ENCODE measurements around the gene SERPINB8.

SERPINB8 gene

DNA sequence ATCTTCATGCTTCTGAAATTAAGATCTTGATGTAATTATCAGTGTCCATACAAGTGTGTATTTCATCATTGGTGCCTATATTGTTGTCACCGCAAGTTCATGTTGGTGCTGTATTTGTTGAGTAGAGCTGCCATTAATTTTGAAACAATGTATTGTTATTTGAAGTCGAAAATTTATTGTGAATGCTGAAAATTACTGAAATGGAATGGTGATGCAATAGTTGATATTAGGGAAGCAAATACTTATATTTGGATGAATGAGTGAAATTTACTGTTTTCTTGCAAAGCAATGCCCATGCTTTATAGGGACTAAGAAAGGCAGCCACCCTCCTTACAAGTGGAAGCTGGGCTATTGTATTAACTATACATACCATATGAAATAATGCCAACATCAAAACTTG, 41.6 kb downstream of the SERPINB8 start:
- Histone ChIP-seq H3K4me3 (ENCODE audit: extremely low read depth, insufficient read depth, low read length, poor library complexity, severe bottlenecking) (no peak overlapping the region), H3K9me3 (ENCODE audit: control insufficient read depth, low read length) (no peaks in the 10 kb centered on the region), H3K27ac (ENCODE audit: low read depth, low read length, severe bottlenecking) (no peak overlapping the region), H3K36me3 (ENCODE audit: control insufficient read depth, insufficient read depth, low read length) (no peaks in the 10 kb centered on the region), H3K4me1 (ENCODE audit: control insufficient read depth, insufficient read depth, low read length, poor library complexity, severe bottlenecking) (no peaks in the 10 kb centered on the region)
- WGBS, 2 experiments (ENCODE audit: insufficient coverage in 2 of 2): 87 to 89% methylated on average over 2 of the region's 2 CpGs

DNA sequence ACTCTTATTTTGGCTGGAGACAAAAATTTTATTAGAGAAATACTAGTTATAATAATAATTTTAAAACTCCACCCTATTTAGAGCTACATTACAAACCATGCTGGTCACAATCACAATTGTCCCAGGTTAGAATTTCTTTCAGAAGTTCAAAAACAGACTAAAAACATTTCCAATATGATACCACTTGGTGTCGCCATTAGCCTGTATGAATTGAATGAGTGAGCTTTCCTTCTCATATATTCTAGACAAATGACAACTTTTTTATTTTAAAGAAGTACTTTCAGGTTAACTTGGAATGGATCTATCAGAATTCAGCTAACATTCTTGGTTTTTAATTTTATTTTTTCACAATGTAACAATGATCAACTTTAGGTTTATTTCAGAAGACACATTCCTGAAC, 48.0 kb downstream of the SERPINB8 start:
- WGBS, 2 experiments (ENCODE audit: insufficient coverage in 2 of 2): no CpG with 5 or more reads among the region's 1 CpG
- no peak overlapping the region for H3K27ac ChIP-seq (ENCODE audit: low read depth, low read length, severe bottlenecking)

GRCh38 chr18:64019922-64020756, 50.3 kb downstream of the SERPINB8 start:
- H3K27ac ChIP-seq (ENCODE audit: low read depth, low read length, severe bottlenecking): no peak overlapping the region
- WGBS, 2 experiments (ENCODE audit: insufficient coverage in 2 of 2): 70 to 80% methylated on average over 1 of the region's 3 CpGs
- no peaks in the 10 kb centered on the region for H3K4me1 ChIP-seq (ENCODE audit: control insufficient read depth, insufficient read depth, low read length, poor library complexity, severe bottlenecking)
- no peaks in the 10 kb centered on the region for H3K36me3 ChIP-seq (ENCODE audit: control insufficient read depth, insufficient read depth, low read length)
- no peaks in the 10 kb centered on the region for H3K9me3 ChIP-seq (ENCODE audit: control insufficient read depth, low read length)
- H3K4me3 ChIP-seq (ENCODE audit: extremely low read depth, insufficient read depth, low read length, poor library complexity, severe bottlenecking): no peak overlapping the region

More for the DNA sequence above, 48.0 kb downstream of the SERPINB8 start:
- H3K36me3 ChIP-seq (ENCODE audit: control insufficient read depth, insufficient read depth, low read length): no peaks in the 10 kb centered on the region
- H3K4me3 ChIP-seq (ENCODE audit: extremely low read depth, insufficient read depth, low read length, poor library complexity, severe bottlenecking): no peak overlapping the region
- H3K9me3 ChIP-seq (ENCODE audit: control insufficient read depth, low read length): no peaks in the 10 kb centered on the region
- H3K4me1 ChIP-seq (ENCODE audit: control insufficient read depth, insufficient read depth, low read length, poor library complexity, severe bottlenecking): no peaks in the 10 kb centered on the region

DNA sequence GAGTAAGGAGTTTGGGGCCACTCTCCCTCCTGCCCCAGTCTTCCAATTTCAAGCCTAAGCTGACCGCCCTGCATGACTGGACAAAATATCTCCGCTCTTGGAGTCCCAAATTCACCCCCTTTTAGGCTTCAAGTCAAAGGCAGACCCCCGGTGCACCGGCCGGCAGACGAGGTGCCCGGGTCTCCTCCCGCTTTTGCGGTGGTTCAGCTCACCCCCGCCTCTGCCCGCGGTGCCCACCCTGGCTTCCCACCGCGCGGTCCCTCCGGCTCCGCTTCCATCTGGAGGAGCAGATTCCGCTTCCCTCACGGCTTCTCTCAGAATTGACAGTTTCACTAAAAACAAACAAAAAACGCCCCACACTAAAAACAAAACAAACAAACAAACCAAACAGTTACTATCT, 56.5 kb downstream of the SERPINB8 start:
- Histone ChIP-seq H3K4me3 (ENCODE audit: extremely low read depth, insufficient read depth, low read length, poor library complexity, severe bottlenecking) (no peak overlapping the region), H3K4me1 (ENCODE audit: control insufficient read depth, insufficient read depth, low read length, poor library complexity, severe bottlenecking) (no peaks in the 10 kb centered on the region), H3K27ac (ENCODE audit: low read depth, low read length, severe bottlenecking) (no peak overlapping the region), H3K9me3 (ENCODE audit: control insufficient read depth, low read length) (no peaks in the 10 kb centered on the region), H3K36me3 (ENCODE audit: control insufficient read depth, insufficient read depth, low read length) (no peaks in the 10 kb centered on the region)
- 91 to 96% methylated on average over 16 to 19 of the region's 20 CpGs for WGBS, 2 experiments (ENCODE audit: insufficient coverage in 2 of 2)

DNA sequence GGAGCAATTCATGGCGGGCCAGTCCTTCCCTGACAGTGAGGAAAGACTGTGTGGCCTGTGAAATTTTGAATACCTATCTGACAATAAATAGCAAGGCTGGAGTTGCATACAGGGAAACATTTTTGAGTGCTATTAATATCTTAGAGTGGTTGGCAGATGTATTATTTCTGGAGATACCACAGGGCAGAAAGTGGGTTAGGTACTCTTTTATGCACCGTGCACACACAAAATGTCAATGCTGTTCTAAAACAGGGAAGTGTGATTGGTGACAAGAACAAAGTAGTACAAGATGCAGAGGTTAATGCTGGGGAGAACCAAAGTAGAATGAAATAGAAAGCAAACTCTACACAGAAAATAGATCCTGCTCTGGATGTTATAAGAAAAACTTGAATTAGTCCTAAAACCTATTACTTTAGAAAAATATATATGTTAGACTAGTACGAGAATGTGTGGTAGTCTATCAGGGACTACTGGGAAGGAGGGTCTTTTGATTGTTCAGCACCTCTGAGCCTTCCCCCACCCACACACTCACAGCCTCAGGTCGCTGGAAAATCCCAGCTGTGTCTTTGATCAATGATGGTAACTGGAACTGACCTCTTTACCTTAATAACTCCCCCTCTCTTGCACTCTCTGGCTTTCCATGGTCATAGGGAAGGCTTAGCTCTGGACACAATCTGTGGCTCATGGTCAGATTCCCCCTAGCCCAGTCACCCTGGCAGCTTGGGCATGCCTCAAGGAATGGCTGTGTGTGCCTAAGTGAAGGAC, 58.2 kb downstream of the SERPINB8 start:
- Histone ChIP-seq H3K4me1 (ENCODE audit: control insufficient read depth, insufficient read depth, low read length, poor library complexity, severe bottlenecking) (no peaks in the 10 kb centered on the region), H3K4me3 (ENCODE audit: extremely low read depth, insufficient read depth, low read length, poor library complexity, severe bottlenecking) (no peak overlapping the region), H3K36me3 (ENCODE audit: control insufficient read depth, insufficient read depth, low read length) (no peaks in the 10 kb centered on the region), H3K9me3 (ENCODE audit: control insufficient read depth, low read length) (no peaks in the 10 kb centered on the region), H3K27ac (ENCODE audit: low read depth, low read length, severe bottlenecking) (no peak overlapping the region)
- WGBS, 2 experiments (ENCODE audit: insufficient coverage in 2 of 2): 83 to 100% methylated on average over 1 to 2 of the region's 4 CpGs

DNA sequence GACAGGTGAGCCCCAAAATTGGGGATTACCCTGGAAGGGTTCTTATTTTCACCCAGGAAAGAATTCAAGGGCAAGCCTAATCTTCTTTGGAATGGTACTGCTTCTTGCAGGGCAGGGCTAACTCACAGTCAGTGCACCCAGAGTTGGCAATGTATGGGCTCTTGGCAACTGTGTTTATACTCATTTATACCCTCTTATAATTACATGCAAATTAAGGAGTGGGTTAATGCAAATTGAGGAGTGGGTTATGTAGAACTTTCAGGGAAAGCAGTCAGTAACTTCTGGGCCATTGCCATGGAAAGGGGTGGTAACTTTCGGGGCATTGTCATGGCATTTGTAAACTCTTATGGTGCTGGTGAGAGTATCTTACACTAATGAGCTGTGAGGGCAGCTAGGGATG, 59.2 kb downstream of the SERPINB8 start:
- Histone ChIP-seq H3K4me1 (ENCODE audit: control insufficient read depth, insufficient read depth, low read length, poor library complexity, severe bottlenecking) (peaks cover 4% of the 10 kb centered on the region), H3K27ac (ENCODE audit: low read depth, low read length, severe bottlenecking) (no peak overlapping the region), H3K9me3 (ENCODE audit: control insufficient read depth, low read length) (no peaks in the 10 kb centered on the region), H3K36me3 (ENCODE audit: control insufficient read depth, insufficient read depth, low read length) (no peaks in the 10 kb centered on the region), H3K4me3 (ENCODE audit: extremely low read depth, insufficient read depth, low read length, poor library complexity, severe bottlenecking) (no peak overlapping the region)
- WGBS, 2 experiments (ENCODE audit: insufficient coverage in 2 of 2): 88 to 100% methylated on average over 1 of the region's 1 CpG

- 100% methylated on average over 1 to 2 of the region's 3 CpGs for whole genome bisulfite sequencing, 2 experiments (ENCODE audit: insufficient coverage in 2 of 2)
- Histone ChIP-seq H3K4me3 (ENCODE audit: extremely low read depth, insufficient read depth, low read length, poor library complexity, severe bottlenecking) (no peak overlapping the region), H3K4me1 (ENCODE audit: control insufficient read depth, insufficient read depth, low read length, poor library complexity, severe bottlenecking) (peaks cover 4% of the 10 kb centered on the region), H3K9me3 (ENCODE audit: control insufficient read depth, low read length) (no peaks in the 10 kb centered on the region), H3K36me3 (ENCODE audit: control insufficient read depth, insufficient read depth, low read length) (no peaks in the 10 kb centered on the region), H3K27ac (ENCODE audit: low read depth, low read length, severe bottlenecking) (no peak overlapping the region)
Measured at GRCh38 chr18:64031411-64031810, 61.5 kb downstream of the SERPINB8 start.

DNA sequence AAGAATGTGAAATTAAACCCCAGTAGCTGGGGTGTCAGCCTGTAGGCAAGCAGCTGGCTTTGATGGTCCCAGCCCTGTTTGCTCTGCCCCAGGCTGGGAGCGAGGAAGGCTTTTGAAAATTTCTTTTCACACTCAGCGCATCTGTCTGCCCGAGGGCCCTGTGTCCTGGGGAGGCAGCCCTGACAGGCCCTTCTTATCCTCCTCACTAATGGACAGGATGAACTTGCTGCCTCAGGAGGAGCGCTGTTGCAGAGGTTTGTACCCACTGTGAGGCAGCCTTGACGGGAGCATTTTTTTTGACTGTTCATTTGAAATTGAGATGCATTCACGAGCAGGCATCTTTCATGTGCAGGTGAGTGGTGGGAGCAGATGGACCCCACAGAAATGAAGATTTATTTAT, 62.4 kb downstream of the SERPINB8 start:
- no peaks in the 10 kb centered on the region for H3K36me3 ChIP-seq (ENCODE audit: control insufficient read depth, insufficient read depth, low read length)
- H3K4me3 ChIP-seq (ENCODE audit: extremely low read depth, insufficient read depth, low read length, poor library complexity, severe bottlenecking): no peak overlapping the region
- 33 to 64% methylated on average over 3 to 5 of the region's 6 CpGs for WGBS, 2 experiments (ENCODE audit: insufficient coverage in 2 of 2)
- H3K9me3 ChIP-seq (ENCODE audit: control insufficient read depth, low read length): no peaks in the 10 kb centered on the region
- H3K27ac ChIP-seq (ENCODE audit: low read depth, low read length, severe bottlenecking): no peak overlapping the region
- H3K4me1 ChIP-seq (ENCODE audit: control insufficient read depth, insufficient read depth, low read length, poor library complexity, severe bottlenecking): peaks cover 4% of the 10 kb centered on the region

DNA sequence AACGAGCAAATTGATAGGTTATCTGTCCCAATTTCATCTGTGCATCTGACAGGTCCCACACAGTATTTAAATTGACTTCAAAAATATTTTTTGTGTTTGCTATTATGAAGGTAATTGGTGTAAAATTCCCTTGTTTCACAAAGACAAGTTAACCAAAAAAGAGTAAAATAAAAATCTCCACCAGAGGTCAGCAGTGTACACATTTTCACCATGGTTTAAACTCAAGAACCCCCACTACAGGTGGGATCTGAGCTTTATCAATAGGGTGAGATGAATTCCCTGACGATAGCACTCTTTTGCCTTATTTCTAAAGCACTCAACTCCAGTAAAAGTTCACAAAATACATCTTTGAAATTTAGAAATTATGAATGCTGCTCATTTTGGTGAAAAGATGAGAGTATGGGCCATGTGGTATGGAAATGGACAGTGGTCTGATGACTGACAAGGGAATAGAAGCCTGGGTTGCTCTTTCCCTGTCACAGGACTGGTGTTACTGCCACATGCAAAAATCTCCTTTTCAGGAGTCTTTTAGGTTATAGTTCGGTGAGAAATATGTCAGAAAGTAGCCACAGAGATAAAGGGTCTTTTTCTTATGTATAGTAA, 68.0 kb downstream of the SERPINB8 start:
- Histone ChIP-seq H3K27ac (ENCODE audit: low read depth, low read length, severe bottlenecking) (no peak overlapping the region), H3K4me3 (ENCODE audit: extremely low read depth, insufficient read depth, low read length, poor library complexity, severe bottlenecking) (no peak overlapping the region), H3K9me3 (ENCODE audit: control insufficient read depth, low read length) (no peaks in the 10 kb centered on the region), H3K36me3 (ENCODE audit: control insufficient read depth, insufficient read depth, low read length) (no peaks in the 10 kb centered on the region), H3K4me1 (ENCODE audit: control insufficient read depth, insufficient read depth, low read length, poor library complexity, severe bottlenecking) (peaks cover 4% of the 10 kb centered on the region)
- WGBS, 2 experiments (ENCODE audit: insufficient coverage in 2 of 2): no CpG with 5 or more reads among the region's 3 CpGs
